Left lung (tissue), 10 donors: Measurements from ENCODE around the gene THRSP. TPM values are rescaled to one million over a fixed set of nuclear protein-coding genes. Genes with fewer than 3 reads are reported as not detected.
"Not testable (repeated sequence)": the region's sequence is repeated elsewhere in the genome, so short reads cannot be mapped to it uniquely, and the experiment has no call there.

Source experiments
- ATAC-seq: fragments of 200-7000 bp; cut with Tn5 transposase; one replicate; pipeline ENCODE4 v1.9.1; 2020; ENCODE audit warnings: moderate library complexity
- DNase-seq, 4 donors: peaks; one replicate each; pipeline ENCODE4 v3.0.0-alpha.2; 2013 to 2020
- H3K27ac ChIP-seq, 2 donors: fragments of 200-600 bp; sonication (generic) in 1 of 2; one replicate each; pipeline versions ENCODE4 v1.5.0 to v1.8.0; 2020 to 2021
- H3K27me3 ChIP-seq, 2 donors: fragments of 200-600 bp; sonication (generic) in 1 of 2; one replicate each; pipeline versions ENCODE4 v1.5.0 to v1.8.0; 2020 to 2021
- H3K36me3 ChIP-seq, 2 donors: fragments of 200-600 bp; sonication (generic) in 1 of 2; one replicate each; pipeline versions ENCODE4 v1.5.0 to v1.8.0; 2020 to 2021
- H3K4me1 ChIP-seq, 2 donors: fragments of 200-600 bp; one replicate each; pipeline ENCODE4 v1.8.0; 2021
- H3K4me3 ChIP-seq, 2 donors: fragments of 200-600 bp; sonication (generic) in 1 of 2; one replicate each; pipeline versions ENCODE4 v1.5.0 to v1.8.0; 2020 to 2021; ENCODE audit warnings: mild to moderate bottlenecking in 1 of 2
- H3K9me3 ChIP-seq, 2 donors: fragments of 200-600 bp; sonication (generic) in 1 of 2; one replicate each; pipeline versions ENCODE4 v1.5.0 to v1.8.0; 2020 to 2021
- intact Hi-C, 2 donors: fragments of 100-400 bp; cut with DNase I; formaldehyde crosslinking; loops; one replicate each; pipeline versions ENCODE4 v1.11.2 to v1.14.2; 2022
- polyA plus RNA-seq, 6 donors: library from polyadenylated mRNA; unstranded; fragments of 120-200 nt; gene quantifications; one replicate each; pipeline ENCODE4 v1.2.1, GENCODE V29; 2013; ENCODE audit not compliant: insufficient read length in 6 of 6
- total RNA-seq, 2 donors: library from RNA; stranded (reverse); fragmentation: NEBNext Ultra II Directional; extraction: Animal tissue kit (Norgen Biotek cat#: 25700); gene quantifications; one replicate each; pipeline ENCODE4 v1.2.1, GENCODE V29; 2021
- TF ChIP-seq, protein P1 (sequence below), 2 donors: fragments of 200-600 bp; sonication (generic) in 1 of 2; IDR thresholded peaks; one replicate each; pipeline versions ENCODE4 v1.5.0 to v1.8.0; 2021; ENCODE audit warnings: antibody characterized with exemption in 2 of 2
- donor health status: DM: no; HTN: yes; CAD: no.
- donor health status: DM: no; HTN: no; CAD: no.

THRSP gene
- total and polyA plus RNA-seq, 8 donors, result 0.23 to 0.83 (median 0.44) TPM; not detected in 2

DNA sequence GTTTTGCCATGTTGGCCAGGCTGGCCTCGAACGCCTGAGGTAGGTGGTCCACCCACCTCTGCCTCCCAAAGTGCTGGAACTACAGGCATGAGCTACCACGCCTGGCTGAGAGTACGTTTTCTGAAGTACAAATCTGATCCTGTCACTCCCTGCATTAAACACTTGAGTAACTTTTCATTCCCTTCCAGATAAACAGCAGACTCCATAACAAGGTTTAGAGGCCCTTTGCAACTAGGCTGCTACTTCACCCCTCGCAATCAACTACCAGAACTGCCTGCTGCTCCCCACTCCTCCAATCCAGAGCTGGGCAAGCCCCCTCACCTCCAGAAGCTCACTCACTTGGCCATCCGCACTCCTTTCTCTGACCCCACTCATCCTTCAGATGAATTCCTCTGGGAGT, 42.0 kb upstream of the THRSP start:
- ATAC-seq, result peak; percentile 26
- TF ChIP-seq, protein P1, sequence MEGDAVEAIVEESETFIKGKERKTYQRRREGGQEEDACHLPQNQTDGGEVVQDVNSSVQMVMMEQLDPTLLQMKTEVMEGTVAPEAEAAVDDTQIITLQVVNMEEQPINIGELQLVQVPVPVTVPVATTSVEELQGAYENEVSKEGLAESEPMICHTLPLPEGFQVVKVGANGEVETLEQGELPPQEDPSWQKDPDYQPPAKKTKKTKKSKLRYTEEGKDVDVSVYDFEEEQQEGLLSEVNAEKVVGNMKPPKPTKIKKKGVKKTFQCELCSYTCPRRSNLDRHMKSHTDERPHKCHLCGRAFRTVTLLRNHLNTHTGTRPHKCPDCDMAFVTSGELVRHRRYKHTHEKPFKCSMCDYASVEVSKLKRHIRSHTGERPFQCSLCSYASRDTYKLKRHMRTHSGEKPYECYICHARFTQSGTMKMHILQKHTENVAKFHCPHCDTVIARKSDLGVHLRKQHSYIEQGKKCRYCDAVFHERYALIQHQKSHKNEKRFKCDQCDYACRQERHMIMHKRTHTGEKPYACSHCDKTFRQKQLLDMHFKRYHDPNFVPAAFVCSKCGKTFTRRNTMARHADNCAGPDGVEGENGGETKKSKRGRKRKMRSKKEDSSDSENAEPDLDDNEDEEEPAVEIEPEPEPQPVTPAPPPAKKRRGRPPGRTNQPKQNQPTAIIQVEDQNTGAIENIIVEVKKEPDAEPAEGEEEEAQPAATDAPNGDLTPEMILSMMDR (IDR thresholded peaks at IDR 0.05), result no peak
- Histone ChIP-seq H3K4me1 (peaks cover 0 to 2% of the 10 kb centered on the region in 2 donors), H3K36me3 (peaks cover 0 to 7% of the 10 kb centered on the region in 2 donors), H3K27me3 (peaks cover 0 to 17% of the 10 kb centered on the region in 2 donors), H3K27ac (no peak overlapping the region), H3K9me3 (no peaks in the 10 kb centered on the region), H3K4me3 (peak overlapping the region in 1 of 2 donors; percentile 45)
- DNase-seq, result no peak
- intact Hi-C loops, result no loop called here

DNA sequence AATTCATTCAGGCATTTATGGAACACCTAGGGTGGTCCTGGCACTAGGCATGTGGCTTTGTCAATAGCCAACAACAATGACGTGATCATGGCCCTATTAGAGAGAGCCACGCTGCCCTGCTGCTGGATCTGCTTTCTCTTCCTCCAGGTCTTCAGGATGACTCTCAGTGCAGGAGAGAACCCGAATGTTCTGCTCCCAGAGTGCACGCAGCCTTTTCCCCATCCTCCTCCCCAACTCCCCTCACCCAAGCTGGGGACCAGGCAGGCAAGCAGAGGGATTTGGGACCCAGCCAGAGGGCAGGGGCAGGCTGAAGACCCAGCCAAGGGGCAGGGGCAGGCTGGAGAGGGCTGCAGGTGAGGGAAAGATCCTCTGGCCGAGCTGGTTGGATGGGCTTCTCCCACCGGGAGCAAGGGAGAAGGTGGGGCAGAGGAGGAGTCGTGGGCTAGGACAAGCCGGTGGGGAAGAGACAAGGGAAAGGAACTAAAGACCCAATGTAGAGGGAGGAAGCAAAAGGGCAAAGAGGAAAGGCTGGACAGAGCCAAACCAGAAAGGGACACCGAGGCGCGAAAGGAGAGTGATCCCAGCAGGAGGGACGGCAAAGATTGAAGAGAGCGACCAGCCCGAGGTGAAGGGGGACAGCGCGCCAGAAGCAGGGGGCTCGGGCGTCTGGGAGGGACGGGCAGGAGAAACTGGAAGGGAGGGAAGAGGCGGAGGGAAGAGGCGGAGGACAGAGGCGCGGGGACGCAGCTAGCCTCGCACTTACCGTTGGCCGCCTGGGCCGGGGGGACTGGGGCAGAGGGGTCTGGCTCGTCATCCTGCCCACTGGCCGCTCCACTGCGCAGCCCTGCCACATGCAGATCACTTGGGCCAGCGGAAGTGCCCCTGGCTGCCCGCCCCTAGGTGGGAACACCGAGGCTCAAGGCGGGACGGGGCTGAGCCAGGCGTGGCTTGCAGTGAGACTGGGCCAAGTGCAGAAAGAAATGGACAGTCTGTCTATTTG, 41.0 kb upstream of the THRSP start, which contains the start of gene KCTD14:
KCTD14 (minus strand) TSS at position 880 of the 1,000 bp plus-strand sequence; CDS start at position 853, 27 bp downstream.
- ATAC-seq, result peak; percentile 94
- peak within 1 kb of the TSS; percentile 47 to 62 for H3K27ac ChIP-seq
- DNase-seq, result peak in 2 of 4 donors; percentile 70 to 87

DNA sequence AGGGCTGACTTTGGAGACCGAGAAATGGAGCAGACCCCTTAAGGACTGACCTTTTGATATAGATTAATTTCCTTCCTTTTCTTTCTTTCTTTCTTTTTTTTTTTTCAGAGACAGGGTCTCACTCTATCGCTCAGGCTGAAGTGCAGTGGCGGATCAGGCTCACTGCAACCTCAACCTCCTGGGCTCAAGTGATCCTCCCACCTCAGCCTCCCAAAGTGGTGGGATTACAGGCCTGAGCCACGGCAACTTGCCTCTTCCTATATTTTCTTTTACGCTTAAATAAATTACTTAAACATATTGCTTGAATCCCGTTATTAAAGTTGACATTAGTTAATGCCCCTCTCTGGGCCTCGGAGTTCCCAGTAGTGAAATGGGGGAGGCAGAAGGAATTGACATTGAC, 40.2 kb upstream of the THRSP start:
- Histone ChIP-seq H3K4me3 (peak overlapping the region; percentile 45 to 50), H3K27me3 (peaks cover 0 to 17% of the 10 kb centered on the region in 2 donors), H3K4me1 (peaks cover 0 to 2% of the 10 kb centered on the region in 2 donors), H3K27ac (peak overlapping the region; percentile 47 to 62), H3K36me3 (no peaks in the 10 kb centered on the region), H3K9me3 (no peaks in the 10 kb centered on the region)
- intact Hi-C loops, result no loop called here
- ATAC-seq (peak; percentile 5), DNase-seq (no peak)
- TF ChIP-seq, protein P1 (IDR thresholded peaks at IDR 0.05), result no peak

More for the DNA sequence above, 41.0 kb upstream of the THRSP start, which contains the start of gene KCTD14:
- H3K36me3 ChIP-seq, result no peaks in the 10 kb centered on the region
- TF ChIP-seq, protein P1 (IDR thresholded peaks at IDR 0.05), result no peak
- H3K4me3 ChIP-seq, result peak within 1 kb of the TSS; percentile 45 to 50
- H3K9me3 ChIP-seq, result no peaks in the 10 kb centered on the region
- intact Hi-C loops, result no loop called here
- H3K4me1 ChIP-seq, result peaks cover 0 to 2% of the 10 kb centered on the region in 2 donors
- H3K27me3 ChIP-seq, result peaks cover 0 to 17% of the 10 kb centered on the region in 2 donors

DNA sequence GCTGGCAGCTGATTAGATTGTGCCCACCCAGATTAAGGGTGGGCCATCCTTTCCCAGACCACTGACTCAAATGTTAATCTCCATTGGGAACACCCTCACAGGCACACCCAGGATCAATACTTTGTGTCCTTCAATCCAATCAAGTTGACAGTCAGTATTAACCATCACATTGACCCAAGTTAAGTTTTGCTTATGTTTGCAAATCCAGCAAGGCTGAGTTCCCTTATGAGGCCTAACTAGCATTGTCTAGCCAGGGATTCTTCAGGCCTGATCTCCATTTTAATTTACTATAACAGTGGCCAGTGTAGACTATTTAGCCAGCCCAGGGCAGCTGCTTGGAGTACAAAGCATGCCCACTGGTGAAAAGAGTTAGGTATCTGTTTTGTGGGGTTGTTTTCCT, 38.3 kb upstream of the THRSP start:
- Histone ChIP-seq H3K36me3 (no peaks in the 10 kb centered on the region), H3K9me3 (no peaks in the 10 kb centered on the region), H3K27me3 (peaks cover 0 to 17% of the 10 kb centered on the region in 2 donors), H3K27ac (no peak overlapping the region), H3K4me3 (no peak overlapping the region), H3K4me1 (peaks cover 4 to 5% of the 10 kb centered on the region in 2 donors)
- intact Hi-C loops, result no loop called here
- ATAC-seq (no peak), DNase-seq (no peak)
- TF ChIP-seq, protein P1 (IDR thresholded peaks at IDR 0.05), result no peak

DNA sequence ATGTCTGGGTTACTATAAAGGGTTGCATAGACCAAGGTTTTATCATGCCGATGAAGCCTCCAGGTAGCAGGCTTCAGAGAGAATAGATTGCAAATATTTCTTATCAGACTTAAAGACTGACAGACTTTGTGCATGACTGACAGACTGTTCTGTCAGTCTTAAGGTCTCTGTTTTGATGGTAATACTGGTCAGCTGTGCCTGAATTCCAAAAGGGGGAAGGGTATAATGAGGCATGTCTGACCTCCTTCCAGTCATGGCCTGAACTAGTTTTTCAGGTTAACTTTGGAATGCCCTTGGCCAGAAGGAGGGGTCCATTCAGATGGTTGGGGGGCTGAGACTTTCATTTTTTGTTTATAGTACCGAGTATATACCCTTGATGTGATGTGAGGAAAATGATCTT, 35.9 kb upstream of the THRSP start:
- TF ChIP-seq, protein P1 (IDR thresholded peaks at IDR 0.05), result no peak
- intact Hi-C loops, result no loop called here
- Histone ChIP-seq H3K9me3 (no peaks in the 10 kb centered on the region), H3K4me3 (no peak overlapping the region), H3K27me3 (peaks cover 0 to 6% of the 10 kb centered on the region in 2 donors), H3K36me3 (no peaks in the 10 kb centered on the region), H3K4me1 (peaks cover 7 to 9% of the 10 kb centered on the region in 2 donors), H3K27ac (no peak overlapping the region)
- ATAC-seq (no peak), DNase-seq (no peak)

DNA sequence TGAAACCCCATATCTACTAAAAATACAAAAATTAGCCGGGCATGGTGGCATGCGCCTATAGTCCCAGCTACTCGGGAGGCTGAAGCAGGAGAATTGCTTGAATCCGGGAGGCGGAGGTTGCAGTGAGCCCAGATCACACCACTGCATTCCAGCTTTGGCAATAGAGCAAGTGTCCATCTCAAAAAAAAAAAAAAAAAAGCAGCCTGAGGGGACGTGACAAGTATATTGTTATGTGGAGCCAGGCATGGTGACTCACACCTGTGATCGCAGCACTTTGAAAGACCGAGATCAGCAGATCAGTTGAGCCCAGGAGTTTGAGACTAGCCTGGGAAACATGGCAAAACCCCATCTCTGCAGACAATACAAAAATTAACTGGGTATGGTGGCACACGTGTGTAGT, 35.2 kb upstream of the THRSP start:
- intact Hi-C loops, H3K36me3 ChIP-seq, H3K27me3 ChIP-seq, ATAC-seq, H3K4me3 ChIP-seq, DNase-seq, H3K9me3 ChIP-seq, H3K4me1 ChIP-seq, H3K27ac ChIP-seq: not testable (repeated sequence)
